Stomach smooth muscle (tissue), 2 donors: ENCODE results near the gene EBF4.

ENCODE experiments used
- H3K27ac ChIP-seq: one replicate; pipeline ENCODE4 v1.7.0; 2013; ENCODE audit warnings: mild to moderate bottlenecking, low read length, inconsistent platforms
- H3K27me3 ChIP-seq, 2 donors: one replicate each; pipeline ENCODE4 v1.7.0; 2013; ENCODE audit warnings: low read length in 2 of 2; ENCODE audit not compliant: insufficient read depth in 2 of 2, control insufficient read depth in 1 of 2
- H3K36me3 ChIP-seq, 2 donors: one replicate each; pipeline ENCODE4 v1.7.0; 2013; ENCODE audit warnings: low read length in 2 of 2; ENCODE audit not compliant: control insufficient read depth in 2 of 2, insufficient read depth in 2 of 2
- H3K4me1 ChIP-seq: one replicate; pipeline ENCODE4 v1.7.0; 2013; ENCODE audit warnings: low read length; ENCODE audit not compliant: control insufficient read depth, insufficient read depth
- H3K4me3 ChIP-seq, 2 donors: one replicate each; pipeline ENCODE4 v1.7.0; 2013; ENCODE audit warnings: low read length in 2 of 2
- H3K9ac ChIP-seq, 2 donors: one replicate each; pipeline ENCODE4 v1.7.0; 2013; ENCODE audit warnings: low read length in 2 of 2, mild to moderate bottlenecking in 1 of 2
- H3K9me3 ChIP-seq, 2 donors: one replicate each; pipeline ENCODE4 v1.7.0; 2013; ENCODE audit warnings: low read length in 2 of 2; ENCODE audit not compliant: control insufficient read depth in 2 of 2
- donor health status: healthy.
- donor health status: Pancreatic carcinoma.

Gene EBF4

GRCh38 chr20:2701671-2702081 lies 9.1 kb downstream of the EBF4 start:
- no peak overlapping the region for H3K27ac ChIP-seq
- H3K36me3 ChIP-seq, result peaks cover 0 to 3% of the 10 kb centered on the region in 2 donors
- no peak overlapping the region for H3K4me3 ChIP-seq
- H3K4me1 ChIP-seq, result no peaks in the 10 kb centered on the region
- H3K27me3 ChIP-seq, result no peaks in the 10 kb centered on the region
- H3K9me3 ChIP-seq, result no peaks in the 10 kb centered on the region
- H3K9ac ChIP-seq, result no peak overlapping the region

GRCh38 chr20:2703716-2704475 lies 11.3 kb downstream of the EBF4 start:
- Histone ChIP-seq H3K27me3 (no peaks in the 10 kb centered on the region), H3K9me3 (no peaks in the 10 kb centered on the region), H3K27ac (no peak overlapping the region), H3K4me1 (no peaks in the 10 kb centered on the region), H3K9ac (no peak overlapping the region), H3K4me3 (no peak overlapping the region), H3K36me3 (peaks cover 3% of the 10 kb centered on the region in 2 donors)

GRCh38 chr20:2705931-2706645 lies 13.5 kb downstream of the EBF4 start:
- peaks cover 3% of the 10 kb centered on the region in 2 donors for H3K36me3 ChIP-seq
- no peaks in the 10 kb centered on the region for H3K9me3 ChIP-seq
- H3K9ac ChIP-seq, result no peak overlapping the region
- no peaks in the 10 kb centered on the region for H3K27me3 ChIP-seq
- H3K4me3 ChIP-seq, result no peak overlapping the region
- H3K4me1 ChIP-seq, result no peaks in the 10 kb centered on the region
- no peak overlapping the region for H3K27ac ChIP-seq

GRCh38 chr20:2706688-2707352 lies 14.2 kb downstream of the EBF4 start:
- Histone ChIP-seq H3K36me3 (peaks cover 3% of the 10 kb centered on the region in 2 donors), H3K4me1 (no peaks in the 10 kb centered on the region), H3K9ac (no peak overlapping the region), H3K9me3 (no peaks in the 10 kb centered on the region), H3K4me3 (no peak overlapping the region), H3K27ac (no peak overlapping the region), H3K27me3 (no peaks in the 10 kb centered on the region)

DNA sequence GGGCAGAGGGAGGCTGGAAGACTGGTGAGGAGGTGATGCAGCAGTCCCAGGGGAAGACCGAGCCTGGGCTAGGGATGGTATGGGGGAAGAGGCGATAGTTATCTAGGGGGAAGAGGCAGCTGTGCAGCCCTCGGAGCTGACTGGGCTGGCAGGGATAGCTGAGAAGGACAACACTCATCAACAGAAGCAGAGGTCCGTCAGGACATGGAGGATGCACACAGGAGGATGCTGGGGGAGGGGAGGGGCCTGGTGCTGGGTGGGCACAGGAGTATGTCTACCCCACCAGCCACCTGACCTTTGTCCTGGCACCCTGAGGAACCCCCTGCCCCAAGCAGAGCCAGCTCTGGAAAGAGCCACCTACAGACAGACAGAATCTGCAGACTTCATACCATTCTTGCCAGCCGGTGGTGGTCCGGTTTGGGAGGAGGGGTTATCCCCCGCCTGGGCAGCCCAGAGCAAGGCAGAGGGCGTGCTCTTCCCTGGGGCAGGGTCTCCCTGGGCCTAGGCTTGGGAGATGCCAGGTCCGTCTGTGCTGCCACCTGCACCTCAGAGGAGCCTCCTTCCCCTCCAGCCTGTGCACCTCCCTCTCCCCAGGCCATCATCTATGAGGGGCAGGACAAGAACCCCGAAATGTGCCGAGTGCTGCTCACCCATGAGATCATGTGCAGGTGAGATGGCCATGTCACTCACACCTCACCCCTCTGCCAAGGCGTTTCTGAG lies 14.9 kb downstream of the EBF4 start:
- Histone ChIP-seq H3K4me3 (no peak overlapping the region), H3K4me1 (no peaks in the 10 kb centered on the region), H3K27ac (no peak overlapping the region), H3K9me3 (no peaks in the 10 kb centered on the region), H3K36me3 (peaks cover 3% of the 10 kb centered on the region in 2 donors), H3K27me3 (no peaks in the 10 kb centered on the region), H3K9ac (no peak overlapping the region)

GRCh38 chr20:2708073-2708415 lies 15.5 kb downstream of the EBF4 start:
- H3K4me1 ChIP-seq, result no peaks in the 10 kb centered on the region
- no peaks in the 10 kb centered on the region for H3K9me3 ChIP-seq
- H3K36me3 ChIP-seq, result peaks cover 3% of the 10 kb centered on the region in 2 donors
- H3K27me3 ChIP-seq, result no peaks in the 10 kb centered on the region
- H3K4me3 ChIP-seq, result no peak overlapping the region
- H3K9ac ChIP-seq, result no peak overlapping the region
- no peak overlapping the region for H3K27ac ChIP-seq

- no peak overlapping the region for H3K27ac ChIP-seq
- no peaks in the 10 kb centered on the region for H3K4me1 ChIP-seq
- H3K9ac ChIP-seq, result no peak overlapping the region
- no peak overlapping the region for H3K4me3 ChIP-seq
- no peaks in the 10 kb centered on the region for H3K9me3 ChIP-seq
- peaks cover 3% of the 10 kb centered on the region in 2 donors for H3K36me3 ChIP-seq
- no peaks in the 10 kb centered on the region for H3K27me3 ChIP-seq
Observed at GRCh38 chr20:2708665-2709064, 16.1 kb downstream of the EBF4 start.

- peaks cover 3% of the 10 kb centered on the region in 2 donors for H3K36me3 ChIP-seq
- H3K9ac ChIP-seq, result no peak overlapping the region
- H3K27me3 ChIP-seq, result no peaks in the 10 kb centered on the region
- H3K9me3 ChIP-seq, result no peaks in the 10 kb centered on the region
- no peaks in the 10 kb centered on the region for H3K4me1 ChIP-seq
- no peak overlapping the region for H3K4me3 ChIP-seq
- no peak overlapping the region for H3K27ac ChIP-seq
Observed at GRCh38 chr20:2709205-2709981, 16.8 kb downstream of the EBF4 start.

DNA sequence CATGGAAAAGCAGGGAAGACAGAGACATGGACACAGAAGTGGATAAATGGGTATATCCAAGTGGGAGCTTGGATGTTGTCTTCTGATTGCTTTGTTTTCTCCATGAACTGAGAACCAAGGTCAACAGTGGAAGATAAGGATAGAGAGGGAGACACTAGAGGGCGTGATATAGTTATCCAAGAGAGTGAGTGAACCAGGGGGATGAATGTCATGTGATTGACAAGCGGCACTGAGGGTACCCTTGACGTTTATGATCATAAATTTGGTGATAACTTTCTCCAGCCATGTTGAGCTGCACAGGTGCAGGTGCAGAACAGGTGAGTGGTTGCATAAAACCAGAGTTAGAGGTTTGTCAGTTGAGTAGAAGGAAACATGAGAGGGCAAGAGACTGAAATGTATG lies 20.7 kb downstream of the EBF4 start:
- Histone ChIP-seq H3K27me3 (no peaks in the 10 kb centered on the region), H3K4me1 (no peaks in the 10 kb centered on the region), H3K27ac (no peak overlapping the region), H3K9me3 (no peaks in the 10 kb centered on the region), H3K4me3 (no peak overlapping the region), H3K9ac (no peak overlapping the region), H3K36me3 (no peaks in the 10 kb centered on the region)

GRCh38 chr20:2729251-2729713 lies 36.7 kb downstream of the EBF4 start:
- Histone ChIP-seq H3K27ac (no peak overlapping the region), H3K36me3 (peaks cover 0 to 4% of the 10 kb centered on the region in 2 donors), H3K9me3 (peaks cover 0 to 6% of the 10 kb centered on the region in 2 donors), H3K27me3 (no peaks in the 10 kb centered on the region), H3K4me3 (no peak overlapping the region), H3K4me1 (no peaks in the 10 kb centered on the region), H3K9ac (no peak overlapping the region)
